ENCODE data around the gene FNIP2.

FNIP2 gene

GRCh38 chr4:158763462-158763861 is 5.4 kb upstream of the FNIP2 start:
- no peak for DNase-seq

GRCh38 chr4:158766434-158767044 is 2.3 kb upstream of the FNIP2 start:
- no peak for DNase-seq

GRCh38 chr4:158767451-158767850 is 1.4 kb upstream of the FNIP2 start:
- DNase-seq = no peak

GRCh38 chr4:158769175-158769921 is 522 bp downstream of the FNIP2 start:
- DNase-seq = peak; percentile 1 to 75 (median 29)

- DNase-seq = no peak
Measured at GRCh38 chr4:158770671-158771070, 1.8 kb downstream of the FNIP2 start.

- no peak for DNase-seq
Measured at GRCh38 chr4:158771776-158772175, 3.0 kb downstream of the FNIP2 start.

- no peak for DNase-seq
Measured at GRCh38 chr4:158775091-158775651, 6.3 kb downstream of the FNIP2 start.

GRCh38 chr4:158776106-158776505 is 7.3 kb downstream of the FNIP2 start:
- DNase-seq = no peak

- DNase-seq = no peak
Measured at GRCh38 chr4:158777423-158778155, 8.8 kb downstream of the FNIP2 start.

GRCh38 chr4:158778156-158778711 is 9.4 kb downstream of the FNIP2 start:
- DNase-seq = peak in 1 of 5 experiments; percentile 74

- DNase-seq = no peak
Measured at GRCh38 chr4:158778712-158779111, 9.9 kb downstream of the FNIP2 start.

GRCh38 chr4:158781963-158782362 is 13.1 kb downstream of the FNIP2 start:
- no peak for DNase-seq

GRCh38 chr4:158782551-158783360 is 13.9 kb downstream of the FNIP2 start:
- peak in 1 of 5 experiments; percentile 50 for DNase-seq

- no peak for DNase-seq
Measured at GRCh38 chr4:158783785-158784184, 15.0 kb downstream of the FNIP2 start.

- DNase-seq = no peak
Measured at GRCh38 chr4:158785718-158786117, 16.9 kb downstream of the FNIP2 start.

- no peak for DNase-seq
Measured at GRCh38 chr4:158786121-158786601, 17.3 kb downstream of the FNIP2 start.

GRCh38 chr4:158786955-158787354 is 18.1 kb downstream of the FNIP2 start:
- no peak for DNase-seq

GRCh38 chr4:158787709-158788475 is 19.1 kb downstream of the FNIP2 start:
- no peak for DNase-seq

- DNase-seq = no peak
Measured at GRCh38 chr4:158788516-158788915, 19.7 kb downstream of the FNIP2 start.

- no peak for DNase-seq
Measured at GRCh38 chr4:158789853-158790252, 21.0 kb downstream of the FNIP2 start.

GRCh38 chr4:158793021-158793420 is 24.2 kb downstream of the FNIP2 start:
- no peak for DNase-seq

Measured in T-helper 2 cell (primary cell).